DOHH2 (cell line): ENCODE measurements around the gene SLC26A6.

Source experiments
- H3F3A ChIP-seq: fragments of 200-600 bp; sonication (generic), shearing (Covaris generic); 2 replicates; pipeline ENCODE4 v1.6.0; 2016; ENCODE audit warnings: antibody characterized with exemption, mild to moderate bottlenecking; ENCODE audit not compliant: control insufficient read depth, insufficient read depth
- H3K27ac ChIP-seq: fragments of 200-600 bp; sonication (generic); 2 replicates; pipeline ENCODE4 v1.5.1; 2014; ENCODE audit warnings: low read depth, mild to moderate bottlenecking, low read length, moderate library complexity
- H3K27me3 ChIP-seq: fragments of 200-600 bp; sonication (generic); 2 replicates; pipeline ENCODE4 v1.6.1; 2014; ENCODE audit warnings: mild to moderate bottlenecking, low read length, mixed read lengths; ENCODE audit not compliant: control insufficient read depth
- H3K36me3 ChIP-seq: fragments of 200-600 bp; sonication (generic); 2 replicates; pipeline ENCODE4 v1.6.1; 2014; ENCODE audit warnings: mild to moderate bottlenecking, low read length, moderate library complexity, mixed read lengths; ENCODE audit not compliant: control insufficient read depth
- H3K4me1 ChIP-seq: fragments of 200-600 bp; sonication (generic); 2 replicates; pipeline ENCODE4 v1.6.1; 2014; ENCODE audit warnings: mild to moderate bottlenecking, low read length, mixed read lengths; ENCODE audit not compliant: control insufficient read depth
- H3K4me2 ChIP-seq: fragments of 200-600 bp; sonication (generic); 2 replicates; pipeline ENCODE4 v1.6.0; 2014; ENCODE audit warnings: mild to moderate bottlenecking, low read length, moderate library complexity
- H3K4me3 ChIP-seq: fragments of 200-600 bp; sonication (generic); 2 replicates; pipeline ENCODE4 v1.5.1; 2014; ENCODE audit warnings: mild to moderate bottlenecking, low read length, mixed read lengths
- H3K79me2 ChIP-seq: fragments of 200-600 bp; sonication (generic); 2 replicates; pipeline ENCODE4 v1.6.1; 2014; ENCODE audit warnings: mild to moderate bottlenecking, low read length, mixed read lengths; ENCODE audit not compliant: control insufficient read depth
- H3K9me2 ChIP-seq: fragments of 200-600 bp; sonication (generic); replicated peaks from 2 replicates; pipeline ENCODE4 v1.6.1; 2014; ENCODE audit warnings: mild to moderate bottlenecking, low read length, mixed read lengths; ENCODE audit not compliant: control insufficient read depth
- H3K9me3 ChIP-seq: fragments of 200-600 bp; sonication (generic); 2 replicates; pipeline ENCODE4 v1.6.1; 2014; ENCODE audit warnings: antibody characterized with exemption, low read length, mixed read lengths; ENCODE audit not compliant: control insufficient read depth, insufficient read depth
- H4K20me1 ChIP-seq: fragments of 200-600 bp; sonication (generic); 2 replicates; pipeline ENCODE4 v1.6.0; 2014; ENCODE audit warnings: low read depth, mild to moderate bottlenecking, antibody characterized with exemption, low read length, moderate library complexity; ENCODE audit not compliant: control insufficient read depth, insufficient read depth
- EZH2phosphoT487 ChIP-seq: fragments of 200-600 bp; sonication (generic); IDR thresholded peaks from 2 replicates; pipeline ENCODE4 v1.6.1; 2017; ENCODE audit warnings: borderline replicate concordance, mild to moderate bottlenecking, antibody characterized with exemption, low read length, moderate library complexity, mixed read lengths
- TF ChIP-seq, protein P1 (sequence below): fragments of 200-600 bp; sonication (generic); IDR thresholded peaks from one replicate; pipeline ENCODE4 v1.5.1; 2014; ENCODE audit warnings: antibody characterized with exemption, mild to moderate bottlenecking, low read depth, low read length; ENCODE audit not compliant: poor library complexity, severe bottlenecking

Gene SLC26A6

DNA sequence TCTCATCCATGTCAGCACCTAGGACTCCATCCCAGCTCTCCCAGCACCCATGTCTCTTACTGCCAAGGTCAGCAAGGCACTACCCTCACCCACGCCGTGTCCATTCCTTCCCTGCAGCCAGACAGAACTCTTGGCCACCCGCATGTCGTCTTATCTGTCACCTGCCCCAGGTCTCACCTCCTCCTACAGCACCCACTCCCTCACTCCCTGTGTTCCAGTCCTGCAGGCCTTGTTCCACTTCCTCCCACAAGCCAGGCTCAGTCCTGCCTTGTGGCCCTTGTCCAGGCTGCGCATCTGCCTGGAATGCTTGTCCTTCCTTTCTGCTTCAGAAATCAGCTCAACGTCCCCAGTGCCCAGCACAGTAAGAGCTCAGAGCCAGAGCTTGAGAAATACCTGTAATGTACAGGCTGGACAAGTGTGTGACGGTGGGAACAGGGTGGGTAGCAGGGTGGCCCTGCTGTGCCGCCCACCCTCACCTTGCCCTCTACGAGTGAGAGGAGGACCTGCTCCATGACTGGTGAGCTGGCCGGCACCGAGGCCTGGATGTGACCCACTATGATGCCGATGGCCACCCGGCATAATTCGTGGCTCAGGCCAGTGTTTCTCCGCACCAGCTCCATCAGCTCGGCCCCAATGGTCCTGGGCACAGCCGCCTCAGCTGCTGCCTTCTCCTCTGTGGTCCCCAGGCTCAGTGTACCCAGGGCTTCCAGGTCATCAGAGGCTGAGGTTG, 45.7 kb upstream of the SLC26A6 start:
- no peaks in the 10 kb centered on the region for H3K9me3 ChIP-seq
- no peaks in the 10 kb centered on the region for H4K20me1 ChIP-seq
- no peaks in the 10 kb centered on the region for H3K27me3 ChIP-seq
- H3K9me2 ChIP-seq: no peaks in the 10 kb centered on the region
- no peaks in the 10 kb centered on the region for H3F3A ChIP-seq
- H3K27ac ChIP-seq: no peak overlapping the region
- TF ChIP-seq, protein P1, sequence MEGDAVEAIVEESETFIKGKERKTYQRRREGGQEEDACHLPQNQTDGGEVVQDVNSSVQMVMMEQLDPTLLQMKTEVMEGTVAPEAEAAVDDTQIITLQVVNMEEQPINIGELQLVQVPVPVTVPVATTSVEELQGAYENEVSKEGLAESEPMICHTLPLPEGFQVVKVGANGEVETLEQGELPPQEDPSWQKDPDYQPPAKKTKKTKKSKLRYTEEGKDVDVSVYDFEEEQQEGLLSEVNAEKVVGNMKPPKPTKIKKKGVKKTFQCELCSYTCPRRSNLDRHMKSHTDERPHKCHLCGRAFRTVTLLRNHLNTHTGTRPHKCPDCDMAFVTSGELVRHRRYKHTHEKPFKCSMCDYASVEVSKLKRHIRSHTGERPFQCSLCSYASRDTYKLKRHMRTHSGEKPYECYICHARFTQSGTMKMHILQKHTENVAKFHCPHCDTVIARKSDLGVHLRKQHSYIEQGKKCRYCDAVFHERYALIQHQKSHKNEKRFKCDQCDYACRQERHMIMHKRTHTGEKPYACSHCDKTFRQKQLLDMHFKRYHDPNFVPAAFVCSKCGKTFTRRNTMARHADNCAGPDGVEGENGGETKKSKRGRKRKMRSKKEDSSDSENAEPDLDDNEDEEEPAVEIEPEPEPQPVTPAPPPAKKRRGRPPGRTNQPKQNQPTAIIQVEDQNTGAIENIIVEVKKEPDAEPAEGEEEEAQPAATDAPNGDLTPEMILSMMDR: no peak
- no peak for TF ChIP-seq EZH2phosphoT487
- peaks cover 23% of the 10 kb centered on the region for H3K79me2 ChIP-seq
- peaks cover 33% of the 10 kb centered on the region for H3K4me1 ChIP-seq
- H3K36me3 ChIP-seq: peaks cover 65% of the 10 kb centered on the region
- H3K4me2 ChIP-seq: no peak overlapping the region
- H3K4me3 ChIP-seq: no peak overlapping the region

DNA sequence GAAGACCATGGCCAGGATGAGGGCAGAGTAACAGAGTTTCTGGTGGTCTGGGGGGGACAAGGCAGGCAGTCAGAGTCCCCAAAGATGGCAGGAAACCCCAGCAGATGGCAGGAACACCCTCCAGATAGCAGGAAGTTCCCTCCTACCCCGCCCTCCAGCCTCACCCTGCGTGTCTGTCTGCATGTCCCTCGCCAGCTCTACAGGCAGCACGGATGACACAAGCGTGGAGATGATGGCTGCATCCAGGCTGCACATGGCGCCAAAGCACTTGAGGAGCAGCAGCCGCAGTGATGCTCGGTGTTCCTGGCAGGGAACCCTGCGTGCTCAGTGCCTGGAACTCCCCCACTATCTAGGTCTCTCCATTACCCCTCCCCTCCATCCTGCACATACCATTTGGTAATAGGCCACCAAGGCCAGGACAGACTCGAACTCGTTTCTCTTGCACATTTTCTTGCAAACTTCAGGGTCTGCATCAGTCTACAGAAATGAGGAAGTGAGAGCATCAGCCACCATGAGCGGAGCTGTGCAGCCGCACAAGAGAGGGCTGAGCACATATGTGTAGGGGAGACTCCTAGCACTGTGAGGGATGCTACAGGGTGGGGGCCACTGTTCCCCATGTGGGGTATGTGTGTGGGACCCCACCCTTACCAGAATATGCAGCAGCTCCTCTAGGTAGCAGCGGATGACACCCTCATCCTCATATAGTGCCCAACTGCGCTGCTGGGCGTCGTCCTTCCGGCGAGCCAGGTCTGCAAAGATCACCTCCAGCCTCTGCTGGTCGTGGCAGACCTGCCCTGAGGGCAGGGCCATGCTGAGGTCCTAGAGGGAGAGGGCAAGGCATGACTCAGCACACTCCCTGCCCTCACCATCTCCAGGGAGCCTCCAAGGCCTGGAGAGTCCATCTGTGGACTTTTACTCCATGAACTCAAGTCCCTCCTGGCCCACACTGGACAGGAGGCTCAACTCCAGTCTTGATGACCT, 44.4 kb upstream of the SLC26A6 start:
- H3K9me3 ChIP-seq: no peaks in the 10 kb centered on the region
- no peaks in the 10 kb centered on the region for H4K20me1 ChIP-seq
- H3K27ac ChIP-seq: no peak overlapping the region
- H3K9me2 ChIP-seq: no peaks in the 10 kb centered on the region
- H3K4me2 ChIP-seq: no peak overlapping the region
- H3K4me3 ChIP-seq: no peak overlapping the region
- TF ChIP-seq, protein P1: no peak
- TF ChIP-seq EZH2phosphoT487: no peak
- peaks cover 31% of the 10 kb centered on the region for H3K4me1 ChIP-seq
- H3K36me3 ChIP-seq: peaks cover 71% of the 10 kb centered on the region
- H3K27me3 ChIP-seq: no peaks in the 10 kb centered on the region
- H3F3A ChIP-seq: no peaks in the 10 kb centered on the region
- peaks cover 16% of the 10 kb centered on the region for H3K79me2 ChIP-seq

DNA sequence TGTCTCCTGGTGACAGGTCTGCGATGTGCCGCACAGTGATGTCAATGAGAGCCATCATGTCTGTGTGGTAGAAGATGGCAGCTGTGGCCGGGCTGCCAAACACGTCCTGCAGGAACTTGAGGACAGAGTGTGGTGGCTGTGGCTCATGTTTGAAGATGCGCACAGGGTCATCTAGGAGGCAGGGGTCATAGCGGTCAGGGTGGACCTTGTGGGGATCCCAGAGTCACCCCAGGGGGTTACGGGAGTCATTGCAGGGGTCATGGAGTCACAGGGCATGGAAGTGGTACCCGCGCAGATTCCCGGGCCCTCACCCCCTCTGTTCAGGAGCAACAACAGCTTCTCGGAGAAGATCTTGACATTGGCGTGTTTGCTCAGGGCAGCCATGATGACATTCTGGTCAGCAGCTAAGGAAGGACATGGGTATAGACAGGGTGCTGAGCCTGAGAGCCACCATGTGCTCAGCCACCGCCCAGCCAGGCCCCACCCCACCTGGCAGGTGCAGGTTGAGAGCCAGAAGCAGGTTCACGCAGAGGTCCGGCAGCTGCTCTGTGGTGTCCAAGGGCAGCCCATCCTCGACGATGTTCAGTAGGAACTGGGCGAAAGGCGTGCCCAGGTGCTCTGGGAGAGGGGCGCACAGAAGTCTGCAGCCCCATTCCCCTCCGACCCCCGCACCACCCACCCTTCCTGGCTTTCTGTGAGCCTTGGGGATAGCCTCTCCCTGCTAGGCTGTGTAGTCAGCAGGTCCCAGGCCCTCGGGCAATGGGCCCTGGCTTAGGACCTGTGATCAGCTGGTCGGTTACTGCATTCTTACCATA, 43.5 kb upstream of the SLC26A6 start:
- H3K9me2 ChIP-seq: no peaks in the 10 kb centered on the region
- H3F3A ChIP-seq: no peaks in the 10 kb centered on the region
- peaks cover 7% of the 10 kb centered on the region for H3K79me2 ChIP-seq
- peaks cover 22% of the 10 kb centered on the region for H3K4me1 ChIP-seq
- no peaks in the 10 kb centered on the region for H3K27me3 ChIP-seq
- H3K4me3 ChIP-seq: no peak overlapping the region
- H3K27ac ChIP-seq: no peak overlapping the region
- TF ChIP-seq EZH2phosphoT487: no peak
- TF ChIP-seq, protein P1: no peak
- H4K20me1 ChIP-seq: no peaks in the 10 kb centered on the region
- no peaks in the 10 kb centered on the region for H3K9me3 ChIP-seq
- H3K36me3 ChIP-seq: peaks cover 79% of the 10 kb centered on the region
- H3K4me2 ChIP-seq: no peak overlapping the region
